Measurements from ENCODE around the gene BBIP1. TPM values are rescaled to one million over a fixed set of nuclear protein-coding genes. Genes with fewer than 3 reads are reported as not detected.

Gene BBIP1
- total and polyA plus RNA-seq, 2 experiments from 2014 or later = 14.8 to 56.5 TPM

DNA sequence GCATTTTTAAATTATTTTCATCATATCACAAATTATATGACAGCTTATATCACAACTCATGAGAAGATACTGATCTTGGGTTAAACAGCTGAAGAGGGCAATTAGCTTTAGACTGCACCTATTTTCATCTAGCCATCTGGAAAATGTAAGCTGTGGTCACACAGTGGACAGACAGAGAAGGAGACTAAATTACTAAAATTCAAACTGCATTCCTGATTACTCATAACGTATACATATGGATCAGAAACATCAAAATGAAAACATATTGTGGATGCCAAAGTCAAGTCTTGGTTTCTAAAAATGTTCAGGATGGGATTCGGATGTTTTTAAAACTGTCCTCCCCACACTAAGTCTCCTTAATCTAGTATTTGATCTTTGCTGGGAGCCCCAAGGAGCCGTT lies 6.6 kb downstream of the BBIP1 start:
- Histone ChIP-seq H3K27ac (ENCODE audit: low read depth) (no peak overlapping the region), H3F3A (replicated peaks; ENCODE audit: low read depth) (no peaks in the 10 kb centered on the region), H3K36me3 (ENCODE audit: insufficient read depth) (no peaks in the 10 kb centered on the region), H2AFZ (no peak overlapping the region), H3K4me3 (no peak overlapping the region), H3K4me2 (no peak overlapping the region), H4K20me1 (replicated peaks; ENCODE audit: insufficient read depth) (no peaks in the 10 kb centered on the region), H3K4me1 (ENCODE audit: insufficient read depth) (peaks cover 19% of the 10 kb centered on the region), H3K27me3 (ENCODE audit: insufficient read depth) (no peaks in the 10 kb centered on the region), H3K9me2 (ENCODE audit: insufficient read depth) (no peaks in the 10 kb centered on the region), H3K79me2 (replicated peaks; ENCODE audit: insufficient read depth) (no peaks in the 10 kb centered on the region)
- TF ChIP-seq EZH2phosphoT487 (IDR thresholded peaks at IDR 0.05; ENCODE audit: unreplicated experiment) = no peak
- no peak for TF ChIP-seq EZH2 (IDR thresholded peaks at IDR 0.05; ENCODE audit: low read depth, unreplicated experiment)
- TF ChIP-seq STAT1 (IDR thresholded peaks at IDR 0.05; ENCODE audit: unreplicated experiment) = no peak
- no peak for TF ChIP-seq ZNF114 (CRISPR knock-in tag; IDR thresholded peaks at IDR 0.05)
- no peak for TF ChIP-seq CREB1 (CRISPR knock-in tag; IDR thresholded peaks at IDR 0.05; ENCODE audit: low read depth)
- TF ChIP-seq ETS1 (IDR thresholded peaks at IDR 0.05) = no peak
- no peak for DNase-seq (ENCODE audit: low spot score)
- Mint-ChIP-seq H3K4me3 (no peak overlapping the region), H3K9me3 (no peaks in the 10 kb centered on the region), H3K27me3 (ENCODE audit: insufficient read depth, low read depth, poor library complexity) (peaks cover 2% of the 10 kb centered on the region), H3K27ac (no peak overlapping the region), H3K36me3 (ENCODE audit: low read depth) (0 out of 3 replicates have a peak, but pooled peaks cover 2% of the 10 kb centered on the region), H3K4me1 (peaks cover 25% of the 10 kb centered on the region)
- no peak for ATAC-seq

DNA sequence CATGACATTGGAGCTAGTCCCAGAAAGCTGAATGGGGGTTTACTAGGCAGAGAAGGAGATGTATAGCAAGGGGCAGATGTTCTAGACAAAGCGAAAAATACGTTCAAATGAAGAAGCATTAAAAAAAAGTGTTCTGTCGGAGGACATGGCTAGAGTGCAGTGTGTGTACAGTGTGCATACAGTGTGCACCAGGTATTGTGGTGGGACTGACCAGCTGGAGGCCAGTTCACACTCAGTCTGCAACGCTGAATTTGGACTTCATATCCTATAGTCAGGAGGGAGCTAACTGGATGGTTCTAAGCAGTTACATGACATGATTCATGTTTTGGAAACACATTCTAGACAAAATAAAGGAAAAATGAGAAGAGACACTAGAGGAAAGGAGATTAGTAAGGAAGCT lies 8.8 kb downstream of the BBIP1 start:
- no peak overlapping the region for H2AFZ ChIP-seq
- H4K20me1 ChIP-seq (replicated peaks; ENCODE audit: insufficient read depth) = no peaks in the 10 kb centered on the region
- TF ChIP-seq ETS1 (IDR thresholded peaks at IDR 0.05) (no peak), ZNF331 (CRISPR knock-in tag; IDR thresholded peaks at IDR 0.05; ENCODE audit: low read depth) (no peak), CREB1 (CRISPR knock-in tag; IDR thresholded peaks at IDR 0.05; ENCODE audit: low read depth) (no peak), EZH2 (IDR thresholded peaks at IDR 0.05; ENCODE audit: low read depth, unreplicated experiment) (no peak), NANOG (IDR thresholded peaks at IDR 0.05; ENCODE audit: borderline replicate concordance) (no peak), JUNB (IDR thresholded peaks at IDR 0.05; ENCODE audit: unreplicated experiment) (no peak), REST (IDR thresholded peaks at IDR 0.05; ENCODE audit: unreplicated experiment) (no peak), POLR2AphosphoS5 (IDR thresholded peaks at IDR 0.05; ENCODE audit: low read depth) (no peak), ZNF114 (CRISPR knock-in tag; IDR thresholded peaks at IDR 0.05) (no peak), STAT1 (IDR thresholded peaks at IDR 0.05; ENCODE audit: unreplicated experiment) (no peak)
- TF ChIP-seq, protein P1, sequence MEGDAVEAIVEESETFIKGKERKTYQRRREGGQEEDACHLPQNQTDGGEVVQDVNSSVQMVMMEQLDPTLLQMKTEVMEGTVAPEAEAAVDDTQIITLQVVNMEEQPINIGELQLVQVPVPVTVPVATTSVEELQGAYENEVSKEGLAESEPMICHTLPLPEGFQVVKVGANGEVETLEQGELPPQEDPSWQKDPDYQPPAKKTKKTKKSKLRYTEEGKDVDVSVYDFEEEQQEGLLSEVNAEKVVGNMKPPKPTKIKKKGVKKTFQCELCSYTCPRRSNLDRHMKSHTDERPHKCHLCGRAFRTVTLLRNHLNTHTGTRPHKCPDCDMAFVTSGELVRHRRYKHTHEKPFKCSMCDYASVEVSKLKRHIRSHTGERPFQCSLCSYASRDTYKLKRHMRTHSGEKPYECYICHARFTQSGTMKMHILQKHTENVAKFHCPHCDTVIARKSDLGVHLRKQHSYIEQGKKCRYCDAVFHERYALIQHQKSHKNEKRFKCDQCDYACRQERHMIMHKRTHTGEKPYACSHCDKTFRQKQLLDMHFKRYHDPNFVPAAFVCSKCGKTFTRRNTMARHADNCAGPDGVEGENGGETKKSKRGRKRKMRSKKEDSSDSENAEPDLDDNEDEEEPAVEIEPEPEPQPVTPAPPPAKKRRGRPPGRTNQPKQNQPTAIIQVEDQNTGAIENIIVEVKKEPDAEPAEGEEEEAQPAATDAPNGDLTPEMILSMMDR (conservative IDR thresholded peaks at IDR 0.05; ENCODE audit: low read depth in 2 of 2) = no peak
- H3K4me2 ChIP-seq = no peak overlapping the region
- H3K27ac Mint-ChIP-seq = no peak overlapping the region
- no peaks in the 10 kb centered on the region for H3K27me3 ChIP-seq (ENCODE audit: insufficient read depth)
- ATAC-seq = no peak
- no peak overlapping the region for H3K4me3 Mint-ChIP-seq
- H3K27me3 Mint-ChIP-seq (ENCODE audit: insufficient read depth, low read depth, poor library complexity) = peaks cover 1% of the 10 kb centered on the region
- no peak overlapping the region for H3K27ac ChIP-seq (ENCODE audit: low read depth)
- H3K36me3 Mint-ChIP-seq (ENCODE audit: low read depth) = peaks cover 4% of the 10 kb centered on the region; the same call in 2 of the 3 replicates
- H3K9me2 ChIP-seq (ENCODE audit: insufficient read depth) = no peaks in the 10 kb centered on the region
- peaks cover 8% of the 10 kb centered on the region; the same call in 1 of the 2 replicates for H3K4me1 ChIP-seq (ENCODE audit: insufficient read depth)
- H3K4me3 ChIP-seq = no peak overlapping the region
- no peaks in the 10 kb centered on the region for H3K36me3 ChIP-seq (ENCODE audit: insufficient read depth)
- H3K9me3 Mint-ChIP-seq = no peaks in the 10 kb centered on the region
- H3F3A ChIP-seq (replicated peaks; ENCODE audit: low read depth) = no peaks in the 10 kb centered on the region
- H3K79me2 ChIP-seq (replicated peaks; ENCODE audit: insufficient read depth) = no peaks in the 10 kb centered on the region
- no peak for DNase-seq (ENCODE audit: low spot score)
- H3K4me1 Mint-ChIP-seq = peaks cover 16% of the 10 kb centered on the region

Data from GM23338 (cell line).